ENCODE measurements around the gene TMPRSS15. TPM values are rescaled to one million over a fixed set of nuclear protein-coding genes. Genes with fewer than 3 reads are reported as not detected.

Gene TMPRSS15
- total and polyA plus RNA-seq, 7 donors = not detected

- TF ChIP-seq CTCF (IDR thresholded peaks at IDR 0.05) (no peak), EP300 (IDR thresholded peaks at IDR 0.05) (no peak), POLR2A (IDR thresholded peaks at IDR 0.05) (no peak), POLR2AphosphoS5 (IDR thresholded peaks at IDR 0.05) (no peak)
- H3K27ac ChIP-seq = no peak overlapping the region
- intact Hi-C loops (cut with DNase I) = no loop called here
- no peak for DNase-seq
- no peaks in the 10 kb centered on the region for H3K36me3 ChIP-seq
- peaks cover 0 to 21% (median 7%) of the 10 kb centered on the region in 3 donors for H3K27me3 ChIP-seq
- no peaks in the 10 kb centered on the region for H3K9me3 ChIP-seq
- peaks cover 0 to 20% (median 15%) of the 10 kb centered on the region in 4 donors for H3K4me1 ChIP-seq
- no peak overlapping the region for H3K4me3 ChIP-seq
- WGBS, 2 donors = 61 to 83% methylated on average over 1 of the region's 1 CpG
These were observed 155.4 kb downstream of the TMPRSS15 start for GRCh38 chr21:18248171-18248570.

GRCh38 chr21:18245464-18245967, 158.1 kb downstream of the TMPRSS15 start:
- H3K27me3 ChIP-seq = peaks cover 0 to 39% (median 7%) of the 10 kb centered on the region in 3 donors
- no peaks in the 10 kb centered on the region for H3K9me3 ChIP-seq
- no peaks in the 10 kb centered on the region for H3K36me3 ChIP-seq
- intact Hi-C loops (cut with DNase I) = no loop called here
- DNase-seq = peak; percentile 54
- H3K4me1 ChIP-seq = peaks cover 0 to 20% (median 12%) of the 10 kb centered on the region in 4 donors
- WGBS, 2 donors = 11% methylated on average over 22 of the region's 22 CpGs
- peak overlapping the region; percentile 23 to 55 (median 46) for H3K4me3 ChIP-seq
- peak overlapping the region in 3 of 4 donors; percentile 5 to 50 (median 9) for H3K27ac ChIP-seq
- TF ChIP-seq EP300 (IDR thresholded peaks at IDR 0.05) = no peak
- no peak for TF ChIP-seq POLR2A (IDR thresholded peaks at IDR 0.05)
- TF ChIP-seq POLR2AphosphoS5 (IDR thresholded peaks at IDR 0.05) = no peak
- no peak for TF ChIP-seq CTCF (IDR thresholded peaks at IDR 0.05)

- TF ChIP-seq POLR2A (IDR thresholded peaks at IDR 0.05) (no peak), POLR2AphosphoS5 (IDR thresholded peaks at IDR 0.05) (no peak), EP300 (IDR thresholded peaks at IDR 0.05) (no peak), CTCF (IDR thresholded peaks at IDR 0.05) (no peak)
These were observed 158.7 kb downstream of the TMPRSS15 start, which contains the start of gene CHODL for GRCh38 chr21:18244671-18245463. Gene CHODL, plus strand, starts transcription at chr21:18244833. Its CDS starts 391 bp downstream, at chr21:18245224.

GRCh38 chr21:18235545-18235944, 168.0 kb downstream of the TMPRSS15 start:
- no peak overlapping the region for H3K4me3 ChIP-seq
- no peak for DNase-seq
- H3K4me1 ChIP-seq = no peaks in the 10 kb centered on the region
- H3K36me3 ChIP-seq = no peaks in the 10 kb centered on the region
- WGBS, 2 donors = 65 to 90% methylated on average over 1 of the region's 1 CpG
- H3K9me3 ChIP-seq = no peaks in the 10 kb centered on the region
- H3K27ac ChIP-seq = no peak overlapping the region
- TF ChIP-seq CTCF (IDR thresholded peaks at IDR 0.05) (no peak), POLR2AphosphoS5 (IDR thresholded peaks at IDR 0.05) (no peak), POLR2A (IDR thresholded peaks at IDR 0.05) (no peak), EP300 (IDR thresholded peaks at IDR 0.05) (no peak)
- intact Hi-C loops (cut with DNase I) = no loop called here
- no peaks in the 10 kb centered on the region for H3K27me3 ChIP-seq

More at GRCh38 chr21:18244671-18245463, 158.7 kb downstream of the TMPRSS15 start, which contains the start of gene CHODL:
- Histone ChIP-seq H3K4me3 (peak within 1 kb of the TSS; percentile 23 to 55 (median 46)), H3K27ac (peak within 1 kb of the TSS in 3 of 4 donors; percentile 5 to 50 (median 9)), H3K9me3 (no peaks in the 10 kb centered on the region), H3K4me1 (peaks cover 0 to 20% (median 12%) of the 10 kb centered on the region in 4 donors), H3K27me3 (peaks cover 0 to 39% (median 7%) of the 10 kb centered on the region in 3 donors), H3K36me3 (no peaks in the 10 kb centered on the region)
- no peak for DNase-seq
- WGBS, 2 donors = 4 to 14% methylated on average over 72 of the region's 72 CpGs
- intact Hi-C loops (cut with DNase I) = no loop called here

All from sigmoid colon (tissue), 7 donors.